GM12878 (cell line): ENCODE data around the gene PRKG1. TPM values are rescaled to one million over a fixed set of nuclear protein-coding genes. Genes with fewer than 3 reads are reported as not detected.

Experiments used
- ATAC-seq: fragments of 200-7000 bp; cut with Tn5 transposase; 3 replicates; pipeline ENCODE4 v1.9.1; 2020; ENCODE audit warnings: mild to moderate bottlenecking, moderate library complexity
- BruUV-seq: library from RNA; stranded (reverse); fragments of 400-500 nt; replicated peaks from 2 replicates; lab custom pipeline; 2021; lab: Mats Ljungman, UMichigan
- CTCF ChIA-PET: fragments of 300-600 bp; sonication (Branson Sonifier 250); formaldehyde crosslinking; extraction: SDS; loops from one replicate; lab custom pipeline; 2021; ENCODE audit warnings: inconsistent platforms; lab: Yijun Ruan, JAX
- POLR2A ChIA-PET: fragments of 350-600 bp; formaldehyde crosslinking; extraction: SDS; loops from one replicate; lab custom pipeline; 2021; ENCODE audit warnings: inconsistent platforms; lab: Charles Lee
- RAD21 ChIA-PET: fragments of 300-600 bp; sonication (Branson Sonifier 250); formaldehyde crosslinking; loops from one replicate; lab custom pipeline; 2023; ENCODE audit warnings: antibody characterized with exemption; ENCODE audit not compliant: unreplicated experiment; lab: Charles Lee
- SMC1A ChIA-PET: fragments of 300-600 bp; sonication (Branson Sonifier 250); formaldehyde crosslinking; loops from one replicate; lab custom pipeline; 2023; ENCODE audit not compliant: unreplicated experiment, uncharacterized antibody; lab: Charles Lee
- DNase-seq: peaks from one replicate; pipeline ENCODE4 v3.0.0-alpha.2; 2011; ENCODE audit warnings: low read depth, low spot score
- FAIRE-seq: peaks from 3 replicates; lab custom pipeline; 2011; peaks lifted over from hg19 to GRCh38; lab: Jason Lieb, UNC
- H2AFZ ChIP-seq: 2 replicates; pipeline ENCODE4 v1.6.0; 2011; ENCODE audit warnings: low read depth, low read length, control low read depth; ENCODE audit not compliant: control insufficient read depth
- H3K27ac ChIP-seq: 2 replicates; pipeline ENCODE4 v1.5.1; 2011; ENCODE audit warnings: control low read depth; ENCODE audit not compliant: control insufficient read depth, insufficient read depth
- H3K27me3 ChIP-seq, 2 experiments: replicated peaks in 1 of 2; 2 replicates each; pipeline versions ENCODE4 v1.6.0 to v1.6.1; 2011; ENCODE audit warnings: low read length in 1 of 2; ENCODE audit not compliant: control insufficient read depth in 2 of 2, insufficient read depth in 2 of 2
- H3K36me3 ChIP-seq, 2 experiments: 2 replicates each; pipeline ENCODE4 v1.5.1; 2011; ENCODE audit warnings: low read length in 1 of 2; ENCODE audit not compliant: control insufficient read depth in 2 of 2, insufficient read depth in 2 of 2
- H3K4me1 ChIP-seq: 2 replicates; pipeline ENCODE4 v1.6.1; 2011; ENCODE audit warnings: mild to moderate bottlenecking, low read length, moderate library complexity, mixed read lengths; ENCODE audit not compliant: control insufficient read depth, insufficient read depth
- H3K4me2 ChIP-seq: 2 replicates; pipeline ENCODE4 v1.6.0; 2011; ENCODE audit warnings: control low read depth; ENCODE audit not compliant: control insufficient read depth, insufficient read depth
- H3K4me3 ChIP-seq: fragments of 200-600 bp; sonication (generic); 2 replicates; pipeline ENCODE4 v1.5.1; 2016
- H3K79me2 ChIP-seq: 2 replicates; pipeline ENCODE4 v1.6.0; 2011; ENCODE audit warnings: low read length; ENCODE audit not compliant: control insufficient read depth, insufficient read depth
- H3K9ac ChIP-seq: 2 replicates; pipeline ENCODE4 v1.8.0; 2011; ENCODE audit warnings: low read length, control low read depth, mixed read lengths; ENCODE audit not compliant: control insufficient read depth, insufficient read depth
- H3K9me3 ChIP-seq: replicated peaks from 3 replicates; pipeline ENCODE4 v1.5.1; 2011; ENCODE audit warnings: mild to moderate bottlenecking, low read length; ENCODE audit not compliant: control insufficient read depth, insufficient read depth
- H4K20me1 ChIP-seq: 2 replicates; pipeline ENCODE4 v1.6.0; 2011; ENCODE audit not compliant: control insufficient read depth, insufficient read depth
- ASH2L ChIP-seq: fragments of 300-600, 200-600 bp; sonication (generic); IDR thresholded peaks from 2 replicates; pipeline ENCODE4 v1.6.1; 2017; ENCODE audit warnings: low read depth, mild to moderate bottlenecking, borderline replicate concordance
- BHLHE40 ChIP-seq, 2 experiments: fragments of 450-650 bp in 1 of 2; IDR thresholded peaks; 2 replicates each; pipeline ENCODE4 v1.6.1; 2011 to 2017; ENCODE audit warnings: low read depth in 2 of 2, borderline replicate concordance in 1 of 2, improper control_type of control experiment in 1 of 2, low read length in 1 of 2, mild to moderate bottlenecking in 1 of 2
- CHD4 ChIP-seq: fragments of 200-600 bp; sonication (generic); IDR thresholded peaks from 2 replicates; pipeline ENCODE4 v1.6.1; 2016; ENCODE audit warnings: mild to moderate bottlenecking
- HCFC1 ChIP-seq: fragments of 150-350 bp; IDR thresholded peaks from 2 replicates; pipeline ENCODE4 v1.6.1; 2014; ENCODE audit warnings: low read length
- HDAC2 ChIP-seq: fragments of 200-600 bp; sonication (generic); IDR thresholded peaks from 2 replicates; pipeline ENCODE4 v1.6.1; 2017
- HDGF ChIP-seq: fragments of 450-650 bp; IDR thresholded peaks from 2 replicates; pipeline ENCODE4 v1.6.1; 2016; ENCODE audit warnings: antibody characterized with exemption
- MXI1 ChIP-seq: fragments of 150-350 bp; IDR thresholded peaks from 2 replicates; pipeline ENCODE4 v1.6.1; 2011; ENCODE audit warnings: low read depth, mild to moderate bottlenecking, inconsistent platforms, low read length, improper control_type of control experiment
- NBN ChIP-seq: fragments of 450-650 bp; IDR thresholded peaks from 2 replicates; pipeline ENCODE4 v1.6.1; 2016
- NR2F1 ChIP-seq: fragments of 450-650 bp; conservative IDR thresholded peaks from 2 replicates; pipeline ENCODE4 v1.6.1; 2017; ENCODE audit warnings: mild to moderate bottlenecking
- POLR2AphosphoS5 ChIP-seq: IDR thresholded peaks from 2 replicates; pipeline ENCODE4 v1.6.1; 2011; ENCODE audit warnings: mild to moderate bottlenecking, low read length, inconsistent platforms
- RB1 ChIP-seq: fragments of 450-650 bp; formaldehyde crosslinking; IDR thresholded peaks from 2 replicates; pipeline ENCODE4 v1.6.1; 2017; ENCODE audit warnings: mild to moderate bottlenecking, borderline replicate concordance
- RELA ChIP-seq: fragments of 450-650 bp; IDR thresholded peaks from 2 replicates; pipeline ENCODE4 v1.8.0; 2014; ENCODE audit warnings: borderline replicate concordance; ENCODE audit not compliant: partially characterized antibody
- SUZ12 ChIP-seq: fragments of 200-600 bp; sonication (generic); IDR thresholded peaks from one replicate; pipeline ENCODE4 v1.6.1; 2018; ENCODE audit warnings: antibody characterized with exemption, mild to moderate bottlenecking; ENCODE audit not compliant: unreplicated experiment
- TCF3 ChIP-seq: IDR thresholded peaks from 2 replicates; pipeline ENCODE4 v1.6.1; 2012; ENCODE audit warnings: low read depth, mild to moderate bottlenecking, low read length, borderline replicate concordance; ENCODE audit not compliant: insufficient read depth
- ZNF384 ChIP-seq: IDR thresholded peaks from 2 replicates; pipeline ENCODE4 v1.6.1; 2012; ENCODE audit warnings: low read depth, mild to moderate bottlenecking, low read length, improper control_type of control experiment, borderline replicate concordance
- WGBS: methylation state at CpG from one replicate; pipeline ENCODE4 v1.1.6; 2016; ENCODE audit warnings: low lambda C conversion rate; ENCODE audit not compliant: insufficient replicate concordance, insufficient coverage; ENCODE audit errors: missing lambda C conversion rate; 5-methylcytosine and 5-hydroxymethylcytosine counted together
- in situ Hi-C: fragments of 300-500 bp; cut with MboI; formaldehyde crosslinking; loops from 9 replicates; pipeline ENCODE4 v1.14.3; 2018; ENCODE audit warnings: mixed read lengths
- intact Hi-C: fragments of 100-400 bp; cut with micrococcal nuclease; formaldehyde crosslinking; loops from one replicate; pipeline ENCODE4 v1.14.2; 2022; ENCODE audit not compliant: unreplicated experiment
- polyA plus RNA-seq, 11 experiments: library from polyadenylated mRNA; depleted of rRNA in 4 of 11; unstranded in 6 of 11; stranded (reverse) in 5 of 11; fragments of >200 nt; fragmentation: Nextera tagmentation in 4 of 11; fragmentation: Illumina TruSeq in 1 of 11; extraction: Ambion mirVana in 4 of 11; extraction: Trizol in 1 of 11; gene quantifications; 1 replicate in 1 of 11; 2 replicates in 10 of 11; pipeline versions ENCODE4 v1.2.1 to v1.2.3, GENCODE V29; 2011 to 2016; ENCODE audit warnings: inconsistent platforms in 2 of 11, missing spikeins in 2 of 11, low read depth in 1 of 11
- total RNA-seq, 4 experiments: library from RNA; depleted of rRNA in 3 of 4; stranded (reverse); fragments of >200 nt in 3 of 4; fragmentation: Illumina TruSeq in 1 of 4; extraction: Trizol in 1 of 4; gene quantifications; 2 replicates each; pipeline versions ENCODE4 v1.2.1 to v1.2.3, GENCODE V29; 2013 to 2021
- TF ChIP-seq, protein P1 (sequence below): fragments of 450-650 bp; formaldehyde crosslinking; IDR thresholded peaks from 2 replicates; pipeline ENCODE4 v1.4.0; 2022; ENCODE audit warnings: mild to moderate bottlenecking, moderate library complexity
- TF ChIP-seq, protein P2 (sequence below): fragments of 450-650 bp; IDR thresholded peaks from 2 replicates; pipeline ENCODE4 v1.6.1; 2017; ENCODE audit warnings: low read depth, mild to moderate bottlenecking, moderate library complexity

PRKG1 gene
- total and polyA plus RNA-seq, 10 of the 15 experiments (the other 5 are each of a cell fraction or from before 2014, with no cell fraction given): 0.04 to 0.05 TPM; not detected in 8

DNA sequence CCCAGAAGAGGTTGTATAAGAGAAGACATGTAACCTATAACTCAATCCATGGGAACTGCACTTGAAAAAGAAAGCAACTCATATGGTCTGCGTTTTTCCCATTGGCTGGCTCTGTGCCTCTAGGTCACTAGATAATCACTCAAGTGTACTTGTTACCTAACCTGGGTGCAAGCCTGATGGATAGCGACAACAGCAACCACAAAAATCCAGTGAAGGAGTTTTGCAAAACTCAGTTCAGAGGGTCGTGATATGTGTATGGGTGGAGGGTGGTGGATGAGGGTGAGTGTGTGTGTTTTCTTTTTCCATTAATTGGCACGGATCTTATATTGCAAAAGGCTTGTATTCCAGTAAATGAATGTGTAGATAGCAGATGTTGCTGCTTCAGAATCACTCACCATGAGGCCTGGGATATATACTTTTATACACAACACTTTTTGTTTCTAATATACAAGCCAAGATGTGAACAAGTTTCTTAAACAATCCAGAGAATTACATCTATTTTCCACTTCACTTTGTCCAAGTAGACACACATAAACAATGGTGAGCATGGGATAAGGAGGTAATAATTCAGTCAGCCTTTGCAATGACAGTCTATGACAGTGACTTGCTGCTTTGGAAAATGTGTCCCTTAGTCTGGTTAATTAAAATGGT lies 952.9 kb downstream of the PRKG1 start (continued):
- TF ChIP-seq POLR2AphosphoS5 (no peak), TCF3 (no peak), CHD4 (no peak), NBN (no peak)

DNA sequence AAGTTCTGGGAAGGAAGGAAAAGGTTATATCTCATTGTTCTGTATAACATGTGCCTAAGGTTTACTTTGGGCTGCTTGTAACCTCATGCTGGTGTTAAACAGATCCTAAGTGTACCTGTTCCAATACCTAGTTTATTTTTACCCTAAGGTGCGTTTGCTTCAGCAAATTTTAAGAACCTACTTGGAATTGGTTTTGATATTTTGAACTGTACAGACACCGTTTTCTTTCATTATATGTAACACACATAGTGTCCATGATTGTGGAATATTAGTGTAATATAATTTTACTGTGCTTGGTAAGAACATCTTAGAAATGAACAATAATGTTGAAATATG lies 954.2 kb downstream of the PRKG1 start:
- in situ Hi-C loops: no loop called here

More for the DNA sequence above, 954.2 kb downstream of the PRKG1 start:
- ATAC-seq: no peak
- TF ChIP-seq RB1 (no peak), BHLHE40 (IDR thresholded peaks at IDR 0.05; ENCODE audit: borderline replicate concordance in 1 of 2, low read depth in 2 of 2, low read length in 1 of 2) (no peak), RELA (no peak), HCFC1 (no peak), HDGF (no peak), MXI1 (no peak), ZNF384 (no peak), HDAC2 (no peak), ASH2L (no peak), NR2F1 (no peak), SUZ12 (no peak)
- TF ChIP-seq, protein P1, sequence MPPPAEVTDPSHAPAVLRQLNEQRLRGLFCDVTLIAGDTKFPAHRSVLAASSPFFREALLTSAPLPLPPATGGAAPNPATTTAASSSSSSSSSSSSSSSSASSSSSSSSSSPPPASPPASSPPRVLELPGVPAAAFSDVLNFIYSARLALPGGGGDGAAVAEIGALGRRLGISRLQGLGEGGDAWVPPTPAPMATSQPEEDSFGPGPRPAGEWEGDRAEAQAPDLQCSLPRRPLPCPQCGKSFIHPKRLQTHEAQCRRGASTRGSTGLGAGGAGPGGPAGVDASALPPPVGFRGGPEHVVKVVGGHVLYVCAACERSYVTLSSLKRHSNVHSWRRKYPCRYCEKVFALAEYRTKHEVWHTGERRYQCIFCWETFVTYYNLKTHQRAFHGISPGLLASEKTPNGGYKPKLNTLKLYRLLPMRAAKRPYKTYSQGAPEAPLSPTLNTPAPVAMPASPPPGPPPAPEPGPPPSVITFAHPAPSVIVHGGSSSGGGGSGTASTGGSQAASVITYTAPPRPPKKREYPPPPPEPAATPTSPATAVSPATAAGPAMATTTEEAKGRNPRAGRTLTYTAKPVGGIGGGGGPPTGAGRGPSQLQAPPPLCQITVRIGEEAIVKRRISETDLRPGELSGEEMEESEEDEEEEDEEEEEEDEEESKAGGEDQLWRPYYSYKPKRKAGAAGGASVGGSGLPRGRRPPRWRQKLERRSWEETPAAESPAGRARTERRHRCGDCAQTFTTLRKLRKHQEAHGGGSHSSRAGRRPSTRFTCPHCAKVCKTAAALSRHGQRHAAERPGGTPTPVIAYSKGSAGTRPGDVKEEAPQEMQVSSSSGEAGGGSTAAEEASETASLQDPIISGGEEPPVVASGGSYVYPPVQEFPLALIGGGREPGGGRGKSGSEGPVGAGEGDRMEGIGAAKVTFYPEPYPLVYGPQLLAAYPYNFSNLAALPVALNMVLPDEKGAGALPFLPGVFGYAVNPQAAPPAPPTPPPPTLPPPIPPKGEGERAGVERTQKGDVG: no peak
- TF ChIP-seq, protein P2, sequence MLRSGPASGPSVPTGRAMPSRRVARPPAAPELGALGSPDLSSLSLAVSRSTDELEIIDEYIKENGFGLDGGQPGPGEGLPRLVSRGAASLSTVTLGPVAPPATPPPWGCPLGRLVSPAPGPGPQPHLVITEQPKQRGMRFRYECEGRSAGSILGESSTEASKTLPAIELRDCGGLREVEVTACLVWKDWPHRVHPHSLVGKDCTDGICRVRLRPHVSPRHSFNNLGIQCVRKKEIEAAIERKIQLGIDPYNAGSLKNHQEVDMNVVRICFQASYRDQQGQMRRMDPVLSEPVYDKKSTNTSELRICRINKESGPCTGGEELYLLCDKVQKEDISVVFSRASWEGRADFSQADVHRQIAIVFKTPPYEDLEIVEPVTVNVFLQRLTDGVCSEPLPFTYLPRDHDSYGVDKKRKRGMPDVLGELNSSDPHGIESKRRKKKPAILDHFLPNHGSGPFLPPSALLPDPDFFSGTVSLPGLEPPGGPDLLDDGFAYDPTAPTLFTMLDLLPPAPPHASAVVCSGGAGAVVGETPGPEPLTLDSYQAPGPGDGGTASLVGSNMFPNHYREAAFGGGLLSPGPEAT: no peak
- ChIA-PET CTCF (interaction anchor here (1.3 kb wide), 1 partner anchor 22 kb away, joined by 4 read pairs; no protein-coding TSS in a partner anchor), RAD21 (no interaction called here), SMC1A (no interaction called here), POLR2A (no interaction called here)
- Histone ChIP-seq H2AFZ (no peak overlapping the region), H3K27me3 (no peaks in the 10 kb centered on the region), H3K4me1 (no peaks in the 10 kb centered on the region), H3K9ac (no peak overlapping the region), H3K36me3 (no peaks in the 10 kb centered on the region), H3K4me2 (no peak overlapping the region), H3K4me3 (no peak overlapping the region), H3K27ac (no peak overlapping the region), H3K79me2 (no peaks in the 10 kb centered on the region), H3K9me3 (no peaks in the 10 kb centered on the region), H4K20me1 (no peaks in the 10 kb centered on the region)
- FAIRE-seq: no peak
- no TSS peak for BruUV-seq
- 0% methylated on average over 2 of the region's 2 CpGs for WGBS
- no peak for DNase-seq
- intact Hi-C loops: no loop called here
